GM19239 (cell line): ENCODE results near the gene OR51G2.
"Not testable (repeated sequence)": the region's sequence is repeated elsewhere in the genome, so short reads cannot be mapped to it uniquely, and the experiment has no call there.

Experiments
- DNase-seq: peaks from one replicate; pipeline ENCODE4 v3.0.0; 2011; ENCODE audit warnings: low spot score; ENCODE audit not compliant: insufficient read length
- FAIRE-seq: peaks from 2 replicates; lab custom pipeline; 2011; peaks lifted over from hg19 to GRCh38; lab: Jason Lieb, UNC

The OR51G2 gene, protein sequence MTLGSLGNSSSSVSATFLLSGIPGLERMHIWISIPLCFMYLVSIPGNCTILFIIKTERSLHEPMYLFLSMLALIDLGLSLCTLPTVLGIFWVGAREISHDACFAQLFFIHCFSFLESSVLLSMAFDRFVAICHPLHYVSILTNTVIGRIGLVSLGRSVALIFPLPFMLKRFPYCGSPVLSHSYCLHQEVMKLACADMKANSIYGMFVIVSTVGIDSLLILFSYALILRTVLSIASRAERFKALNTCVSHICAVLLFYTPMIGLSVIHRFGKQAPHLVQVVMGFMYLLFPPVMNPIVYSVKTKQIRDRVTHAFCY

GRCh38 chr11:4919250-4919649 is at the start of gene OR51G2:
Gene OR51G2 (minus strand): TSS chr11:4919350. CDS start chr11:4915663, 3,687 bp downstream.
- DNase-seq (no peak), FAIRE-seq (no peak)

GRCh38 chr11:4962816-4963215 is 43.7 kb upstream of the OR51G2 start:
- DNase-seq, result no peak
- no peak for FAIRE-seq

- FAIRE-seq (no peak), DNase-seq (no peak)
Measured at GRCh38 chr11:4960877-4961276, 41.7 kb upstream of the OR51G2 start.

- FAIRE-seq (no peak), DNase-seq (no peak)
Measured at GRCh38 chr11:4957396-4957795, 38.2 kb upstream of the OR51G2 start.

DNA sequence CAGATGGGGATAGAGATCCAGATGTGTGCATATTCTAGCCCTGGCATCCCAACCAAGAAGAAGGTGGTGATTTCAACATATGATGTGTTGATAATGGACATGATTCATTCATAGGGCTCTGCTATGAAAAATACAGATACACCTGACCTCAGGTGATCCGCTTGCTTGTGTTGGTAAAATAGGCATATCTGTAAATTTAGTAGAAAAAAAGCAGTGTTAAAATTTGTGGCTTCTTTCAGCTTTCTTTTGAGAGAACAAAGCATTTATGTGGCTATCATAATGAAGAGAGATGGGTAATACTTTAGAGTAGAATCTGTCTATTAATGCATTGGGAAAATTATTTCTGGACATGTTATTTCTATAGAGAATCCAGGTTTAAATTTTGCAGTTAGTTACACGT is 36.5 kb upstream of the OR51G2 start, which contains the start of gene OR51A2:
TSS of gene OR51A2 (minus strand) at position 101 of the 400 bp plus-strand sequence. CDS start at position 101, 0 bp downstream.
- FAIRE-seq, DNase-seq: not testable (repeated sequence)

DNA sequence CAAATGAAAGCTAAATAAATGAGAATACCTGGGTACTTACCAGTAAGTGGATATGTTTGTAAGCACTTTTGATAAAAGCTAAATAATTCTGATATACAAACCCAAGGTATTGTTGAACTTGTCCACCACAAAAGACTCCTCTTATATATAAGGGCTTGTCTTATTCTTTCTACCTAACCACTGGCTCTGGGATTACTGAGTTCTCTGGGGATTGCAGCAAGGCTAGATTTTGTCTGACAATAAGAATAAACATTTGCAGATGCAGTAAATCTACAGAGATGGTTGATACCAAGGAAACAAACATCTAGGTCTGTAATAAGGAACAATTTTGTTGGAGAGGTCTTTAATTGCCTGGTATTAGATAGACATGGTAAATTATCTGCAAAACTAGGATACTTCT is 28.4 kb upstream of the OR51G2 start, which contains the start of gene OR51A4:
TSS of gene OR51A4 (minus strand) at position 101 of the 400 bp plus-strand sequence. CDS start 505 bp downstream, outside the sequence.
- no peak for DNase-seq
- FAIRE-seq, result no peak

- FAIRE-seq, result no peak
Measured at GRCh38 chr11:4936745-4937144, 17.6 kb upstream of the OR51G2 start.

GRCh38 chr11:4932751-4933150 is 13.6 kb upstream of the OR51G2 start:
- DNase-seq (no peak), FAIRE-seq (no peak)

More at GRCh38 chr11:4936745-4937144, 17.6 kb upstream of the OR51G2 start:
- no peak for DNase-seq

DNA sequence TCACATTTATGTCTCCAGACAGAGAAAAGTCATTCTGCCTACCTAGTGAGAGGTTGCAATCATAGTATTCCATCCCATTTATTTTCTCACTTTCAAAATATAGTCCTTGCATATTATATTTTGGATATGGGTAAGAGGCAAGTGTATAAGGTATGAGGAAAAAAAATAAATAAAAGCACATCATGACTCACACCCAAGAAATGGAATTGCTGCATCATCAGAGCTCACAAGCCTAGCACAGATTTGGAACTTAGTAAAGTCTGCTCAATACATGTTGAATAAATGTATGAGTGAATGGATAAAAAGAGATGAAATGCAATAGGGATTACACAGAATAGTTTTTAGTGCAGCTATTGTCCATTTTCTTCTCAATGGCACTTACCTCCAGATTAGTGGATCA is 7.5 kb upstream of the OR51G2 start:
- no peak for DNase-seq
- no peak for FAIRE-seq

DNA sequence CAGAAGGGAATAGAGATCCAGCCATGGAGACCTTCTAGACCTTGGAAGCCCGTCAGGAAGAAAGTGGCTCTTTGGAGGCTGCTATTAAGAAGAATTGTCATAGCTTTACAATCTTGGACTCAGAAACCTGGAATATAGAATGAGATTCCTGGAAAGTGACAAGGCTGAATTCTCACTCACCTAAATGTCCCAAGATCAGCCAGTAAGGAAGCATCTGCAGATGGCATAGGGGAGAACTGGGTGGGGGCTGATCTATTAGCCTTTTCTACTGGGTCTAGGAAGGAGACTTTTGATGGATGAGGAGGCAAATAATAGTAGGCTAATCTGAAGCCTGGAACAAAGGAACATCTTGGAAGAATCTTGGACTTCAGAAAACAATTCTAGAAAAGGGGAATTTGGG is 5.1 kb upstream of the OR51G2 start, which contains the start of gene OR51G1:
TSS of gene OR51G1 (minus strand) at position 101 of the 400 bp plus-strand sequence. CDS start at position 101, 0 bp downstream.
- no peak for FAIRE-seq
- no peak for DNase-seq

DNA sequence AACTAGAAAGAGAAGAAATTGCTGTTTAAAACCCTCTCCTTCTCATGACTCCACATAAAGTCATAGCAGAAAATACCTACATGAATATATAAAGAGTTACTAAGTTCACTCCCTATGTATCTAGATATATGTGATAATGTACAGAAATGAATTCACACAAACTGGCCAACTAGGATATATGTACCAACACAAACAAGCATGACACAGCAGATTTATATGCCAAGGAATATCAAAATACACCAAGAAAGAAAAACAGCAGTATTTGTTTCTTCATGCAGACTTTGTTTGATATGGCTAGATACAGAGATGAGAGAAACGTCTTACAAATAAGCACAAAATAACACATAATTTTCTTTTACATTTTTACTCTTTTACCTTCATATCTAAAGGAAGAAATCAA is 3.2 kb upstream of the OR51G2 start:
- FAIRE-seq, result no peak
- DNase-seq, result no peak

DNA sequence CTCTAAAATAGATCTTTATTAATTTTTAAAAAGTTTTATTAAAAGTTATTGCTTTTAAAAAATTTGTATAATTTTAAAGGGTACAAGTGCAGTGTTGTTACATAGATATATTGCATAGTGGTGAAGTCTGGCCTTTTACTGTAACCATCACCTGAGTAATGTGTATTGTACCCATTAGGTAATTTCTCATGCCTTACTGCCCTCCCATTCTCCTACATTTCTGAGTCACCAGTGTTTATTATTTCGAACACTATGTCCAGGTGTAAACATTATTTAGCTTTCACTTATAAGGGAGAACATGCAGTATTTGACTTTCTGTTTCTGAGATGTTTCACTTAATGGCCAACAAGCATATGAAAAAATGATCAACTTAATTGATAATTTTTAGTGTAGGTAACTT is 2.6 kb upstream of the OR51G2 start:
- DNase-seq, result no peak
- FAIRE-seq, result no peak

- DNase-seq, result no peak
- FAIRE-seq, result no peak
Measured at GRCh38 chr11:4916581-4916980, 2.6 kb downstream of the OR51G2 start.

GRCh38 chr11:4903484-4903883 is 15.7 kb downstream of the OR51G2 start, which contains the start of gene OR51A7:
Gene OR51A7 (plus strand): TSS chr11:4903783. CDS start chr11:4907370, 3,587 bp downstream.
- DNase-seq (no peak), FAIRE-seq (no peak)

DNA sequence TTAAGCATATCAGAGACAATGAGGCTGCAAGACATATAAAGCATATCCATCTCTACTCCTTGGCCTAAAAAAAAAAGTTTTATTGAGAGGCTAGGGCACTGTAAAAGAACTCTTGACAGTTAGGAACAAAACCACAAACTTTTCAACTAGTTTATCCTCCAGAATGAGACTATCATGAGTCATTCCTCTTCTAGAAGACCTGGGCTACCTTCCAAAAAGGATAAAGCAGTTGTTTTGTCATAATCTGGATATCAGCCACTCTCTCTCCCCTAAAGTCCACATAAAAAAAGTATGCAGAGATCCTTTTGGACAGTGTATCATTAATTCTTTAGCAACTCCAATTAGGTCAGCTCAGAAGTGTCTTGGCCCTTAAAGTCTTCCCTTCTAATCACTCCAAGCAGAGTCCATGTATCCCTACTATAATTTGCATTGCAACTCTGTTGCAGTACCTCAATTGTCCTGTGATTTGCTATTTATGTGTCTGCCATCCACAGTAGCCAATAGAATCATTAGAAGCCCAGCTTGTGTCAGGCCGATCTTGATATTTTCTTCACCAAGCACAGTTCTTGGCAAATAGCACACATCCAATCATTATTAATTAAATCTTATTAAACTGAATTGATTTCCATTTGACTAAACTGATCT is 27.0 kb downstream of the OR51G2 start:
- DNase-seq (no peak), FAIRE-seq (no peak)

DNA sequence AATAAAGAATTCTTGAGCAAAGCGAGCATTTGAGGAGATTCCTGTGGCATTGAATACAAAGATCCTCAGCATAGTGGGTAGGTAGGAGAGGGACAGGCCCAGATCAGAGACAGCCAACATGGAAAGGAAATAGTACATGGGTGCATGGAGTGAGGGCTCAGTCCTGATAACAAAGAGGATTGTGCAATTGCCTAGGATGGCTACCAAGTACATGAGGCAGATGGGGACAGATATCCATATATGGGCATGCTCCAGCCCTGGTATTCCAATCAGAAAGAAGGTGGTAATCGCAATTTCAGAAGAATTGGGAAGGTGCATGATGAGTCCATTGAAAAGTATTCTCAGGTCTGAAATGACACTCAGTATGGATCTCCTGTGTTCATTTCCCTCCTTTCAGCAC is 28.9 kb downstream of the OR51G2 start:
- DNase-seq (no peak), FAIRE-seq (no peak)

DNA sequence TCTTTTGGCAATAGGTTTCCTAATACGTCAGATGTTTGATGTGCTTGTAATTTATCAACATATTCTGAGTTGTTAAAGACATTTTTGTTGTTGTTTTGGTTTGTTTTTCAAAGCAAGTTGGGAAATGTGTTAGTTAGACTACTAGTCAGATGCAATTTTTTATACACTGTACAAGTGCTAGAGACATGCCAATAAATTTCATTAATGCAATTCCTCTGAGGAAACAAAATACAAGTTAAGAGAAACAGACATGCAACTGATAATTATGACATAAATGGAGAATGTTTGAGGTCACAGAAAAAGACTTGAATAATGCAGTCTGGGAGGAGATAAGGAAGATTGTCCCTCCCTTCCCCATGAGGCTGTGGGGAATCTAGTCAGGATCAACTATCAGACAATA is 31.6 kb downstream of the OR51G2 start:
- DNase-seq (no peak), FAIRE-seq (no peak)

- no peak for DNase-seq
- FAIRE-seq, result no peak
Measured at GRCh38 chr11:4886186-4886585, 33.0 kb downstream of the OR51G2 start.

DNA sequence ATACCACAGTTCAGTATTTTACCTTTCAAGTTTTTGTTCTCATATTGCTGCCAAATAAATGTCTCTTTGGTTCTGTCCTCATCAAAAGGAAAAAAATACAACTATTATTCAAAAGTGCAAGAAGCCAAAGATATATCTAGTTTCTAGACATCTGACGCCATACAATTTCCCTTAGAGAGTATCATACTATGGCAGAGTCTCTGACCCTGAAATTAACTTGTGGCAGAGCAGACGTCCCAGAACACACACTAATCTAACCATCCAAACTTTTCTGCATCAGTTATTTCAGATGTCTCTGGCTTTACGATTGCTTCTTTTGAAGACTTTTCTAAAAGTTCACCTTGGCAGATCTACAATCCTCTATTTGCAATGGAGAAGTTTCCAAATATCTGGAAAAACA is 34.8 kb downstream of the OR51G2 start:
- no peak for DNase-seq
- no peak for FAIRE-seq

DNA sequence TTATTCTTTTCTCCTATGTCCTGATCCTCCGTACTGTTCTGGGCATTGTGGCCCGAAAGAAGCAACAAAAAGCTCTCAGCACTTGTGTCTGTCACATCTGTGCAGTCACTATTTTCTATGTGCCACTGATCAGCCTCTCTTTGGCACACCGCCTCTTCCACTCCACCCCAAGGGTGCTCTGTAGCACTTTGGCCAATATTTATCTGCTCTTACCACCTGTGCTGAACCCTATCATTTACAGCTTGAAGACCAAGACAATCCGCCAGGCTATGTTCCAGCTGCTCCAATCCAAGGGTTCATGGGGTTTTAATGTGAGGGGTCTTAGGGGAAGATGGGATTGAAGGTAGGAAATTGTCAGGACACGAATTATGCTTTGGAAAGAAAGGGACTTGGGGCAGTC is 36.6 kb downstream of the OR51G2 start:
- FAIRE-seq, result no peak
- no peak for DNase-seq

GRCh38 chr11:4881860-4882500 is 37.2 kb downstream of the OR51G2 start, which contains the start of gene OR51T1:
Gene OR51T1 (plus strand): TSS chr11:4881900. CDS start chr11:4881900, 0 bp downstream.
- DNase-seq (no peak), FAIRE-seq (no peak)
